GM10266 (cell line): ENCODE data around the gene CCDC187.

Source experiments
- DNase-seq: peaks from one replicate; pipeline ENCODE4 v3.0.0; 2012; ENCODE audit errors: extremely low spot score
- TF ChIP-seq, protein P1 (sequence below): IDR thresholded peaks from 2 replicates; pipeline ENCODE4 v1.5.1; 2012; ENCODE audit warnings: mild to moderate bottlenecking, low read depth; ENCODE audit not compliant: control insufficient read depth, insufficient read depth; ENCODE audit errors: missing control alignments

Gene CCDC187

DNA sequence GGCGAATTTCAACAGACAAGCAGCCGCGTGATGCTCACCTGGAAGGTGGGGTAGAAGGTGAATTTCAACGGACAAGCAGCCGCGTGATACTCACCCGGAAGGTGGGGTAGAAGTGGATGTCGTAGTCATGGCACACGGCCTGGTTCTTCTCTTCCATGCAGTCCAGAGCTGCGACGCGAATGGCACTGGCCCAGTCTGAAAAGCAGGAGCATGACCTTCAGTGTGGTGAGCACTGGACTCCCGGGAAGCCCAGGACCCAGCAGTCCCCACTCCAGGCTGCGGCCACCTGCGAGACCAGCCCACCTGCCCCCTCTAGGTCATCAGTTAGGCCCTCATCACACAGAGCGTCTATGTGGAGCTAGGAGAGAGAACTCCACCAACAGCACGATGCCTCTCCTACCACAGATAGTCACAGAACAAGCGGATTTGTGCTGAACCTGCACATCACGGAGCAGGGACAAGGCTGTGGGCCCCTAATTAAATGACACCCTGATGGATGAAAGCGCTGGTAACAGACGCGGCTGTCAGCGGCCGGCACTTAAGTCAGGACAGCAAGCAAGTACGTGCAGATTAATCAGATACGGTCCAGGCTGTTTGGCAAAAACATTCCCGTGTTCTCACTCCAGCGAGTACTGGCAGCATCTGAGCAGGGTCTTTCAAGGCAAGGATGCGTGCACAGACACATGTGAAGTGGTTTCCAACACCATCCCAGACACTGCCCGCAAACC, 77.0 kb downstream of the CCDC187 start:
- TF ChIP-seq, protein P1, sequence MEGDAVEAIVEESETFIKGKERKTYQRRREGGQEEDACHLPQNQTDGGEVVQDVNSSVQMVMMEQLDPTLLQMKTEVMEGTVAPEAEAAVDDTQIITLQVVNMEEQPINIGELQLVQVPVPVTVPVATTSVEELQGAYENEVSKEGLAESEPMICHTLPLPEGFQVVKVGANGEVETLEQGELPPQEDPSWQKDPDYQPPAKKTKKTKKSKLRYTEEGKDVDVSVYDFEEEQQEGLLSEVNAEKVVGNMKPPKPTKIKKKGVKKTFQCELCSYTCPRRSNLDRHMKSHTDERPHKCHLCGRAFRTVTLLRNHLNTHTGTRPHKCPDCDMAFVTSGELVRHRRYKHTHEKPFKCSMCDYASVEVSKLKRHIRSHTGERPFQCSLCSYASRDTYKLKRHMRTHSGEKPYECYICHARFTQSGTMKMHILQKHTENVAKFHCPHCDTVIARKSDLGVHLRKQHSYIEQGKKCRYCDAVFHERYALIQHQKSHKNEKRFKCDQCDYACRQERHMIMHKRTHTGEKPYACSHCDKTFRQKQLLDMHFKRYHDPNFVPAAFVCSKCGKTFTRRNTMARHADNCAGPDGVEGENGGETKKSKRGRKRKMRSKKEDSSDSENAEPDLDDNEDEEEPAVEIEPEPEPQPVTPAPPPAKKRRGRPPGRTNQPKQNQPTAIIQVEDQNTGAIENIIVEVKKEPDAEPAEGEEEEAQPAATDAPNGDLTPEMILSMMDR = no peak
- DNase-seq = no peak

DNA sequence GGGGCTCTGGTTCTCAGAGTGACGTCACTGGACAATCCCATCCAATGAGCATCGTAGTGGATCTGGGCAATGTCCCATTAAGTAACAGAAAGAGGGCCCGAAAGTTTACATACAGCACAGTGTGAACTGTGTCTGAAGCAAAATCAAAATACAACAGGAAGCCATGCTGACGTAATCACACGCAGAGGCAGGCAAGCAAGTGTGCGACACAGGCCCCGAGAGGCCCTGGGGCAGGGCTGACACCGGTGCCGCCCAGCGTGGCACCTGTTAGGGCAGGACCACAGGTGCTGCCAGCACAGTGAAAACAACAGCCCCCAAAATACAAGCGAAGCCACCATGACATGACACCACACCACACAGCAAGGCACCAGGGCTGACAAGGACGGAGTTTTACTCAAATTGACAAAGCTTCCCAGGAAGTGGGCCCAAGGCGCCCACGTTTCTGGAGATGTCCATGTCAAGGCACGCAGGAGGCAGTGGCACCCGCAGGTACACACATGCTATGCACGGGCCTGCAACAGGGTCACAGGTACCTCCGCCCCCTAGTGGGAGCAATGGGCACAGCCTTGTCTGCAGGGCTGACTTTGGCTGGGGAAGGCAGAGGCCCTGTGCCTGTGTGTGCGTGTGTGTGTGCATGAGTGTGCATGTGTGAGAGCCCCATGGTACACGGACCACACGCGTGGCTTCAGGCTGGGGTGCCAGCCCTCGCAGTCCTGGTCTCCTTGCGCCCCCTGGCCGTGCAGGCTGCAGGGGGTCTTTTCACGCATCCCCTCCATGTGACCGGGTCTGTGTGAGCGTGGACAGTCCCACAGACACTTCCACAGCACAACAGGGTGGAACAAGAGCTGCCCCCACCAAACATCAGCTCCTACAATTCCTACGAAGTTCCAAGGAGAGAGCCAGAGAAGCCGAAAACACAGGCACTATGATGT, 77.9 kb downstream of the CCDC187 start:
- peak; percentile 91 for DNase-seq
- TF ChIP-seq, protein P1 = peak; percentile 91

DNA sequence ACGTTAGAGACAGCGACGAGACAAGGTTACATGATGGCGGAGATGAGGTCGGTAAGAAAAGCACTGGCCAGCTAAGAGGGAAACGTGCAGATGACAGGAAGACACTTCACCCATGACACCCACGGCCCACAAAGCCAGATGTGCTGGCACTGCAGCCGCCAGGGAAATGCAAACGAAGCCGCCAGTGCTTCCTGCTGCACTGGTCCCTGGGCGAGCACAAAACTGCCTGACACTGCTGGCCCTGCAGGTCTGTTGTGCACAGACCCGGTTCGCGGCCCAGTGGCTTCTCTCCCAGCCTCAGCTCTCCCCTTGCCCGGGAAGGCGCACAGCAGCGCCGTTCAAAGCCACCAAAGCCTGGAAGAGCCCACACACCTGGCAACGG, 78.5 kb downstream of the CCDC187 start:
- TF ChIP-seq, protein P1 = no peak
- peak; percentile 69 for DNase-seq

DNA sequence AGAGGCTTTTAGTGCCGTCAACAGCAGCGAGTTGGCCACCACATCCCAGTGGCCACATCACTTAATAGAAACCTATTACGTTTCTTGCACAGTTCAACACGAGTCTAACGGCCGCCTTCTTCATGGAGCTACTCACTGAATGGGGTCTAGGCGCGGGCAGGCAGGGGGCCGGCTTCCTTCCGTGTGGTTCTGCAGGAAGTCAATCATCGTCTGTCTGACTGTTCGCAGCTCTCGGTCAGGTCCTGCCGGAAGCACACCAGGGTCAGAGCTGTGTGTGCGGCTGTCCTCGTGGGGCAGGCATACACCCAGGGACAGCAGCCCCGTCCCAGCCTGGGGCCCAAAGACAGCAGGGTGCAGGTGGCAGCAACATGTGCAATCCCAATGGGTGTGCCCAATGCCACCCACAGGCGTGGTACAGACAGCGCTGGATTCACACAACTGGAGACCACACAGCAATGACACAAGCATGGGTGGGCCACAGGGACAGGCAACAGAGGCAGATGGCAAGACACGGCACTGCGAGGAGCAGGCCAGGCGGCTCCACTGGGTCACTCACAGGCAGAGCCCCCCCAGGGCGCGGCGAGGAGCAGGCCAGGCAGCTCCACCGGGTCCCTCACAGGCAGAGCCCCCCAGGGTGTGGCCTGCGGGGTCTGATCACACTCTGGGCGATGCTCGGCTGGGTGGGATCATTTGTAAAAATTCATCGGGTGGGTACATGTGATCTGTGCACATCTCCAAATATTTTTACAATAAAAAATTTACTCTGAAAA, 79.8 kb downstream of the CCDC187 start:
- TF ChIP-seq, protein P1 = no peak
- DNase-seq = no peak

DNA sequence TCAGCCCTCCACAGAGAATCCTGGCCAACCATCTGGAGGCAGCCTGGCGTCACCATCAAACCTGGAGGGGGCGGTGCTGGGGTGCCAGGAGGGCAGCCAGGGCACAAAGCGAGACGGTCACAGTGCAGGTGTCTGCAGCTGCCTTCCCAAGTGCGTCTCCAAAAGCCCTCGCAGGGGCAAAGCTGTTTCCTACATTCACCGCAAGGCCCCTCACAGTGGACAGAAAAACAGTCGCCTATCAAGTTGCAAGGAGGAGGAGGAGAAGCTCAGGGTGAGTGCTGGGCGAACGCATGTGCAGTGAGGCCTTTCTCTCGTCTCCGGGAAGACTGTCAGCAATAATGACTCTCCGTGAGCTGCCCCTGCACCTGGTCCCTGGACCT, 81.0 kb downstream of the CCDC187 start:
- DNase-seq = no peak

DNA sequence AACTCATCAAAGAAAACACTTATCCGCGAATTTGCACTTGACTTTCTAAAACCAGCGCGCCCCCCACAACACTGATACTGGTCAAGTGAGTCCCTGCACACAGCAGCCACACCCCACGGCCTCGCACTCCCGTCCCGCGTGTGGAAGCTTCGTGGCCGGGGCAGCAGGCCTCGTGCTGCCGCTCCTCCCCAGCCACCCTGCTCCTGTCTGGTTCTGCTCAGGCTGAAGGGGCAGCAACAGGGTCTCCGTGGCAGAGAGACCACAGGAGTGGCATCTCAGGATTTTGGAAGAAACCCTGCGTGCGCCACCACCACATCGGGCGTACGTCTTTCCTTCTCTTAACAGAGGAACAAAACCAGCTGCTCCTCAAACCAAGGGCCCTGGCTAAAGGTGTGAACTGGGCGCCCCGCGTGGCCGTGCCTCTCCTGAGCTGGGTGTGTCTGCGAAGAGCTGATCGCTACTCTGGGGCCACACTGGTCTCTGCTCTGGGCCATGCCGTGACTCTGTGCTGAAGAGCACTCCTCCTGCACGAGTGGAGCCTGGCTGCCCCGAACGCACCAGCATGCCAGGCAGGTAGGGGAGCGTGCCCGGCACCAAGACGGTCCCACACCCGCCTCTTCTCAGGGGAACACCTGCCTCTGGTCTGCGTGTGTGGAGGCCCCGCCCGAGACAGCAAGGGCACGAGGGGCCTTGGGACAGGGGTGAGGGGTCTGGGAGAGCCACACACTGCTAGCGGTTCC, 81.6 kb downstream of the CCDC187 start:
- TF ChIP-seq, protein P1 = no peak
- DNase-seq = no peak

More for the DNA sequence above, 81.0 kb downstream of the CCDC187 start:
- TF ChIP-seq, protein P1 = no peak
